Spleen (tissue), 7 donors: ENCODE measurements around the gene RPL34.

Experiments used
- POLR2A ChIP-seq, 3 donors: fragments of 450-650 bp; IDR thresholded peaks; one replicate each; pipeline ENCODE4 v1.5.1; 2017; ENCODE audit warnings: antibody characterized with exemption in 3 of 3, mild to moderate bottlenecking in 1 of 3
- POLR2AphosphoS5 ChIP-seq, 3 donors: sonication (generic); formaldehyde crosslinking; IDR thresholded peaks; one replicate each; pipeline ENCODE4 v1.5.1; 2017; ENCODE audit warnings: antibody characterized with exemption in 3 of 3
- TF ChIP-seq, protein P1 (sequence below), 11 experiments: fragments of 200-600 bp in 7 of 11; fragments of 450-650 bp in 4 of 11; sonication (generic) in 4 of 11; IDR thresholded peaks in 8 of 11; conservative IDR thresholded peaks in 3 of 11; 1 replicate in 7 of 11; 2 replicates in 4 of 11; pipeline versions ENCODE4 v1.4.0 to v1.8.0; 2016 to 2021; ENCODE audit warnings: antibody characterized with exemption in 11 of 11, inconsistent platforms in 4 of 11, mild to moderate bottlenecking in 1 of 11
- donor health status: DM: no; HTN: no; CAD: no; lungs with moderate emphysema.
- donor health status: DM: no; HTN: no; CAD: no.
- donor health status: DM: no; HTN: no; CAD: no.

DNA sequence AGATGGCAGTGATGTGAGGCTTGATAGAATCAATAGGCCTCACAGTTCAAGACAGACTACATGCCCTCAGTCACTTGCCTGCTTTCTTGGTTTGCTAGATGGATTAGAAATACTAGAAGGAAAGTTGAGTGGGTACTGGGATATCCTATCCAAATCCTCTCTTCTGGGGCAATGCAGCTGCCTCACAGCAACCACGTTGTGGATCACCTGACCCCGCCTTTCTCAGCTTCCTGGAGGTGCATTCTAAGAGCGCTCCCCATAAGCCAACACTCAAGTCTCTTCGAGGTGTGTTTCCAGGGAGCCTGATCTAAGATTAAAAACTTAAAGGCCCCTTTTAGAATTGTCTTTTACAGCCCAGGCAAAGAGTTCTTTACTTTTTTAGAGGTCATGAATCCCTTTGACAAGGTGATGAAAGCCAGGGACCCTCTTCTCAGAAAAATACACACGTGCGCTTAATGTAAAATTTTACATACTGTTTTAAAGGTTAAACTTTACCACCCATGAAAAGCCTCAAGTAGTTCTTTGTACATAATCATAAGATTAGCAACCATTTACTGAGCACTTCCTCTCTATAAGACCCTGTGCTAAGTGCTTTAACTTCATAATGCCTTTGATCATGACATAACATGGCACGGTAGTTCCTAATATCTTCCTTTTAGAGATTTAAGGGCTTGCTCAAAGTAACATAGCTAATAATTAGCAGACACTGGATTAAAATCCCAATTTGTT lies 840 bp upstream of the RPL34 start:
- TF ChIP-seq, protein P1, sequence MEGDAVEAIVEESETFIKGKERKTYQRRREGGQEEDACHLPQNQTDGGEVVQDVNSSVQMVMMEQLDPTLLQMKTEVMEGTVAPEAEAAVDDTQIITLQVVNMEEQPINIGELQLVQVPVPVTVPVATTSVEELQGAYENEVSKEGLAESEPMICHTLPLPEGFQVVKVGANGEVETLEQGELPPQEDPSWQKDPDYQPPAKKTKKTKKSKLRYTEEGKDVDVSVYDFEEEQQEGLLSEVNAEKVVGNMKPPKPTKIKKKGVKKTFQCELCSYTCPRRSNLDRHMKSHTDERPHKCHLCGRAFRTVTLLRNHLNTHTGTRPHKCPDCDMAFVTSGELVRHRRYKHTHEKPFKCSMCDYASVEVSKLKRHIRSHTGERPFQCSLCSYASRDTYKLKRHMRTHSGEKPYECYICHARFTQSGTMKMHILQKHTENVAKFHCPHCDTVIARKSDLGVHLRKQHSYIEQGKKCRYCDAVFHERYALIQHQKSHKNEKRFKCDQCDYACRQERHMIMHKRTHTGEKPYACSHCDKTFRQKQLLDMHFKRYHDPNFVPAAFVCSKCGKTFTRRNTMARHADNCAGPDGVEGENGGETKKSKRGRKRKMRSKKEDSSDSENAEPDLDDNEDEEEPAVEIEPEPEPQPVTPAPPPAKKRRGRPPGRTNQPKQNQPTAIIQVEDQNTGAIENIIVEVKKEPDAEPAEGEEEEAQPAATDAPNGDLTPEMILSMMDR (IDR thresholded peaks at IDR 0.05 in 8 of 11, conservative IDR thresholded peaks at IDR 0.05 in 3 of 11): no peak
- TF ChIP-seq POLR2A (IDR thresholded peaks at IDR 0.05) (no peak), POLR2AphosphoS5 (IDR thresholded peaks at IDR 0.05) (no peak)
